GM15510 (cell line): ENCODE measurements around the gene MCRIP1.

ENCODE experiments used
- POLR2A ChIP-seq: IDR thresholded peaks from 3 replicates; pipeline ENCODE4 v1.6.1; 2011; ENCODE audit warnings: borderline replicate concordance; ENCODE audit not compliant: insufficient read length; ENCODE audit errors: extremely low read depth

The MCRIP1 gene

DNA sequence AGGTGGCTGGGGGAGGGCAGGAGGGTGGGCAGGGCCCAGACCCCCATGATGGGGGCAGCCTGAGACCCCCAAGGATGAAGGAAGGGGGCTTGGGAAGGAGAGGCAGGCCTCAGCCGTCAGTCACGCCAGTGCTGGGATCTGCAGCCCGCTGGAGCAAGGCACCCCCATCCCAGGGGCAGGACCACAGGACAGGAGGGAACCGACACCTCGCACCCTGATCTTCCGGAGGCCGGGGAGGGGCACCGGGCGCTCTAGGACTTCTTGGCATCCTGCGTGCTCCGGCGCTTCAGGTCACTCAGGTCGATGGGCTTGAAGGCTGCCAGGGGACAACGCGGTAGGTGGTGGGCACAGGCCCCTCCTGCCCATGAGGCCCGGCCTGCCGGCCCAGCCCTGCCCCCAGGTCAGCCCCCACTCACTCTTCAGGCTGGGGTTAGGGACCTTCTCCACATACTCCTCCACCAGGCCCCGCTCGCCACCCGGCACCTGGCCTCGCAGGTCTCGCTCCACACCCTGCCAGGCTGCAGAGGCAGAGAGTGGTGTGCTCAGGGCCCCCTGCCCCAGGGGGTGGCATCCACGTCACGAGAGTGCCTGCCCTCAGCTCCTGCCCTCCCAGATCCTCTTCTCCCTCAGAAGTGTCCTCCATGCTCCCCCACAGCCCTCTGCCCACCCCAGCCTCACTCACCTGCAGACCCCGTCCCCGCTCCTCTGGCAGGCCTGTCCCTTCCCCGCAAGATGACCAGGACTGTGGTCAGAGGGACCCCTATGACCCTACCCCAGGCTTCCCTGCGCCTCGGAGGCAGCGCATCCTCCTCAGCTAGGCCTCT is 9.9 kb downstream of the MCRIP1 start:
- TF ChIP-seq POLR2A: no peak

DNA sequence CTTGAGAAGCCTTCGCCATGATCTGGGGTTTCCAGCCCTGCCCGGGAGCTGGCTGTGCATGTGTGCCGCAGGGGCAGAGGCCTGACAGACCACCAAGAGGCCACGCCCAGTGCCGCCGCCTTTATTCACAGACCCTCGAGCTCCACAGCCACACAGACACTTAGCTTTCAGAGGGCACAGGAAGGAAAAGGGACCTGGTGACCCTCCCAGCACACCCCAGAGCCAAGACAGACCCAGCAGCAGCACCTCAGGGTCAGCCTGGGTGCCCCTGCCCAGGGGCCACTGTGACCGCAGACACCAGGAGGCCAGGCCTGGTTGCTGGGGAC is 10.8 kb downstream of the MCRIP1 start:
- TF ChIP-seq POLR2A: no peak

DNA sequence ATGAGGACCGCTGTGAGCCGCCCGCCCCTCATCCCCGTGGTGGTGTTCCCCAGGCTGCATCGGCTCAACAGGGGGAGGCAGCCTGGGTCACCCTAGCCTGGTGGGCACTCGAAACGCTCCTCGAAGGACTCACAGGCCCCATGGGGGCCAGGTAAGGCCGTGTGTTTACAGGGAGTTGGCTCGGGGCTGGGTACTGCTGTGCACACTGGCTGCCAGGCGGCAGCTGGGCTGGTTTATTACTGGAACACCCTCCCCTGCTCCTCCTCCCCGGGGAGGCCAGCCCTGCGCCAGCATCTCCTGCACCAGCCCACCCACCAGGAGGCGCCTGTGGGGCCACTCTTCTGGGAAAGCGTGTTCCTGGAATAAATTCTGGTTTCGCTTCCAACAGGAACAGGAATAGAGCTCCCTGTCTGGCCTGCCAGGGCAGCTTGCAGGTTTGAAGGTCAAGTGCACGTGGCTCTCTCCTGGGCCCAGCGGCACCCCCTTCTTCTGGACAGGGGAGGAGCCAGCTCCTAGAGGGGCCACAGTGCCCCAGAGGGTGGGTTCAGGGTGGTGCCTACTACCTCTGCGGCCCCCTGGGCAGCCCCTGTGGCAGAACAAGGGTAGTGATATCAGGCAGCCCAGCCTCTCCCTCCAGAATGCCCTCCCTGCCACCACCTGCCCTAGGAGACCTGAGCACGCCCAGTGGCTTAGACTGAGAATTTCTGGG is 11.3 kb downstream of the MCRIP1 start:
- TF ChIP-seq POLR2A: no peak

DNA sequence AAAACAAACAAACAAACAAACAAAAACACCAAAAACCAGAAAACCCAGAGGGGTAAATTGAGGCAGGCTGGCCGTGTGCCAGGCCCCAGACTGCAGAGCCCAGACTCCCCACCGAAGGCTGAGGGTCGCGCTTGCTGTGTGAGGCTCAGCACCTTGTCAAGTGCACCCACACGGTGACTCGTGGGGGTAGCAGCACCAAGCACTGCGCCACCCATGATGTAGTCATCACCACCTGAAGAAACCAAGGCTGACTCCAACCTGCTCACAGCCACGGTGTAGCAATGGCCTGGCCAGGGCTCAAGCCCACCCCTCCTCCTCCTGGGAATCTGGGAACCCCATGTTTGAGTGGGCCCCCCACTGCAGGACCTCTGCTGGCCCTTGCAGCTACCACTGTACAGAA is 11.9 kb downstream of the MCRIP1 start:
- TF ChIP-seq POLR2A: no peak

DNA sequence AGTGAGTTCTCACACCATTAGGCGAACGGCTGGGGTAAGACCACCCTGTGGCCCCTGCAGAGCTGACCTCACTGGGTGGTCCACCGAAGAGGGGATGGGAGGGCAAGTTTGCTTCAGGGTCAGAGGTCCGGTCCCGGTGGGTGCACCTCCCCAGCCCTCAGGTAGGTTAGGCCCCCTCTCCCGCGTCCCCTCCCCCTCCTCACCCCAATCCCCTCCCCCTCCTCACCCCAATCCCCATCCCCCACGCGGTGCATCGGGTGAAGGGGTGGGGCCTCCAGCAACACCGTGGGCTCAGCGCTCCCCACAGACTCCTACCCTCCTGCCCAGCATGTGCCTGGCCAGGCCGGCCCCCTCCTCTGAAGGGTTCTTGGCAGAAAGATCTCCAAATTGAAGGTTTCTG is 13.4 kb downstream of the MCRIP1 start:
- no peak for TF ChIP-seq POLR2A

DNA sequence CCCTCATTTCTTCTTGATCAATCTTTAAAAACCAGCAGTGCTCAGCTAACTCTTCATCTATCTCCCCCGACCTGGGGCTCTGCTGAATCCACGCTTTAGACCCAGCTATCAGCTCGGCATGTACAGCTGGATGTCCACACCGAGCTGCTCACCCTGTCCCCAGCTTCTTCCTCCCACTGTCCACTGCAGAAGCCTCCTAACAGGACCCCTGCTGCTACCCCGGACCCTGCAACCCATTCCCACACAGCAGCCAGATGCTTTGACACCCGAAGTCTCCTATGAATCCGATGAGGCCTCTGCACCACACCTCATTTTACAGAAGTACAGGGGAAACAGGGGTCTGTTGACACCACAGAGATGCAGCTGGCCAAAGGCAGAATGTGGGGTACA is 15.3 kb downstream of the MCRIP1 start:
- no peak for TF ChIP-seq POLR2A

DNA sequence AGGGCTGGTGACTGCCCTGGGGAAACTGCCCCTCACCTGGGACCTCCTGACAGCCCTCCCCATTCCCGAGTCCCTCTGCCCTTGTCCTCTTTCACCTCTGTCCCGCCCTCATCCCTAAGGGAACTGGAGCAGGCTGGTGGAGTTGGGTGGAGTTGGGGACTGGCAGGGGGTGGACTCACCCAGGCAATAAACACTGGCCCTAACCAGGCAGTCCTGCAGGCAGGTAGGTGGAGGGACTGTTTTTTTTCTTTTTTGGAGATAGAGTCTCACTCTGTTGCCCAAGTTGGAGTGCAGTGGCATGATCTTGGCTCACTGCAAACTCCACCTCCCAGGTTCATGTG is 17.5 kb downstream of the MCRIP1 start:
- TF ChIP-seq POLR2A: no peak

DNA sequence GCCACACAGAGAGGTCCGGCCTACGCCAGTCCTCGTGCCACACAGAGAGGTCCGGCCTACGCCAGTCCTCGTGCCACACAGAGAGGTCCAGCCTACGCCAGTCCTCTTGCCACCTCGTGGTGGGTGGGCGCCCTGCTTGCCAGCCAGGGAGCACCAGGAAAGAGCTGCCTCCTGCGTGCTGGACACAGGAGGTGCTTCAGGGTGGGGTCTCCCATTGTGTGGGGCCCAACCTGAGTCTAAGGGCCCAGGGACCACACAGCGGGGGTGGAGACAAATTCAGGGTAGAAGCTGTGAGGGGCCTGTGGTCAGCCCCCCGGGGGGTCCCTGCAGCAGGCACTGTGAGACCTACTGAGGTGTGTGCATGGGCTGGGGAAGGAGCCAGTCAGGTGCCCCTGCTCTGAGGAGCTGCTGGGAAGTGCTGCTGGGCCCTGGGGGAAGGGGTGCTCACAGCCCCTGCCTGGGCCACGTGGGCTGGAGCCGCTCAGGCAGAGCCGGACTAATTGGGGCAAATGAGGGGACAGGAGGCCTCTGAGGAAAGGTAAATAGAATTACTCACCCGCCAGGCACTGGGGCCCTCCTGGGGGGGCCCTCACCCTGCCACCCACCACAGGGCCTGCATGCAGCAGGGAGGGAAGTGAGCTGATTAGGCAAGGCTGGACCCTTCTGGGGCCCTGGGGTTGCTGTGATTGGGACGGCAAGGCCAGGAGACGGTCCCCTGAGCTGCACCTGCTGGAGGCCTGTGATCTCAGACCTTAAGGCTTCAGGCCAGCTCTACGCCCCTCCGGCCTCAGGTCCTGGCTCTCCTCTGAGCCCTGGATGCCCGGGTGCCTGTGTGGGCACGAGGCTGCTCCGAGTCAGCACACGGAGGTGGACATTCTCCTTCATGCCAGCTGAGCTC is 18.1 kb downstream of the MCRIP1 start:
- TF ChIP-seq POLR2A: no peak

DNA sequence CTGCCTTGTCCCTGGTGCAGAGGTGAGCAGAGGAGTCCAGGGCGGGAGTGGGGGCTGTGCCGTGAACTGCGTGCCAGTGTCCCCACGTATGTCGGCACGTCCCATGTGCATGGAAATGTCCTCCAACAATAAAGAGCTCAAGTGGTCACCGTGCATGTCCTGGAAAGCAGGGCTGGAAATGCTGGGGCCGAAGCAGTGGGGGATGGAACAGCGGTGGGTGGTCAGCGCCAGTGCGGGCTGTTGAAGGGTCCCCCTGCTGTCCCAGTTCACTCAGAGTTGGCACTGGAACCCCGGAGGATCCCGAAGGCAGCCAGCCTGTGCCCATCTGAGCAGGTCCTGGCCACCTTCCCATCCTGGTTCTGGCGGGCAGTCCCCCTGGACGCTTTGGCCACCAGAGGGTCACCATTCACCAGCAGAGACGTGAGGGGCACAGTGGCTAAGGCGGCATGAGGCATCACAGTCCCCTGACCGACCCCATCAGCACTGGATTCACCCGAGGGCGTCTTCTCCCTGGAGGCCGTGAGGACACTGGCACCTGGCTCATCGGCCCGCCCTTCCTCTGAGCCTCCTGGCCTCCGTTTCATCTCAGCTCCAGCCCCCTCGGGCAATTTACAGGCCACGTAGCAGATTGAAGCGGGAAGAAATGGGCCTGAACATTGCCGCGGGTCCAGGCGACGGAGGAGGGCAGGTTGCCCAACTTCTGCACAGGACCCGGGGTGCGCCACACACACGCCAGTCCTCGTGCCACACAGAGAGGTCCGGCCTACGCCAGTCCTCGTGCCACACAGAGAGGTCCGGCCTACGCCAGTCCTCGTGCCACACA is 19.0 kb downstream of the MCRIP1 start:
- no peak for TF ChIP-seq POLR2A

DNA sequence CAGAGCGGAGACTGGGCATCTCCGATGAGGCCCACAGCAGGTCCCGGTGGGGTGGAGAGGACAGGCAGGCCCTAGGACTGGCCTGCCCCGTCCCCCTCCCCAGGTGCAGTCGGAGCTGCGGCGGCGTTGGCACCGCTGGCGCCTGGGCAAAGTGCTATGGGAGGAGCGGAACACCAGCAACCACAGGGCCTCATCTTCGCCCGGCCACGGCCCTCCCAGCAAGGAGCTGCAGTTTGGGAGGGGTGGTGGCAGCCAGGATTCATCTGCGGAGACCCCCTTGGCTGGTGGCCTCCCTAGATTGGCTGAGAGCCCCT is 19.8 kb downstream of the MCRIP1 start:
- no peak for TF ChIP-seq POLR2A

DNA sequence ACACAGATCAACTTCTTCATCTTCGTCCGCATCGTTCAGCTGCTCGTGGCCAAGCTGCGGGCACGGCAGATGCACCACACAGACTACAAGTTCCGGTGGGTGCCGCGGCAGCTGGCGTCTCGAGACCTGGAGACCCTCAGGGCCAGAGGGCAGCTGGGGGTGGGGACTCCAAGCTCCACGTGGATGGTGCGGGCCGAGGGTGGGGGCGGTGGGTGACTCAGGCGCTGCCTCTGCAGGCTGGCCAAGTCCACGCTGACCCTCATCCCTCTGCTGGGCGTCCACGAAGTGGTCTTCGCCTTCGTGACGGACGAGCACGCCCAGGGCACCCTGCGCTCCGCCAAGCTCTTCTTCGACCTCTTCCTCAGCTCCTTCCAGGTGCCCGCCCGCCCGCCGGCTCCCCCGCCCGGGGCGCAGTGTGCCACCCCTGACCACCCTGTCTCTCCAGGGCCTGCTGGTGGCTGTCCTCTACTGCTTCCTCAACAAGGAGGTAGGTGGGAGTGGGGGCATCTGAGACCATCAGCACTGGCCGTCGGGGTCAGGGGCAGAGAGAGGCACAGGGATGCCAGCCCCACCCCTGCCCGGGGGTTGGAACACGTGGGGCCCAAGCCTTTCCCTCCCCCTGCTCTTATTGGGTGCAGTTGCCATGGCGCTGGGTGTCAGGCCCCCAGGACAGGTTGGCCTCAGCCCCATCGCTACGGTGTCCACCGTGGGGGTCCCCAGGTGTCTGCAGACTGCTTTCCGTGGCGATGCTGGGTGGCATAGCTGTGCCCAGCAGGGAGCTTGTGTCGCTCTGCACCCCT is 20.3 kb downstream of the MCRIP1 start:
- no peak for TF ChIP-seq POLR2A

DNA sequence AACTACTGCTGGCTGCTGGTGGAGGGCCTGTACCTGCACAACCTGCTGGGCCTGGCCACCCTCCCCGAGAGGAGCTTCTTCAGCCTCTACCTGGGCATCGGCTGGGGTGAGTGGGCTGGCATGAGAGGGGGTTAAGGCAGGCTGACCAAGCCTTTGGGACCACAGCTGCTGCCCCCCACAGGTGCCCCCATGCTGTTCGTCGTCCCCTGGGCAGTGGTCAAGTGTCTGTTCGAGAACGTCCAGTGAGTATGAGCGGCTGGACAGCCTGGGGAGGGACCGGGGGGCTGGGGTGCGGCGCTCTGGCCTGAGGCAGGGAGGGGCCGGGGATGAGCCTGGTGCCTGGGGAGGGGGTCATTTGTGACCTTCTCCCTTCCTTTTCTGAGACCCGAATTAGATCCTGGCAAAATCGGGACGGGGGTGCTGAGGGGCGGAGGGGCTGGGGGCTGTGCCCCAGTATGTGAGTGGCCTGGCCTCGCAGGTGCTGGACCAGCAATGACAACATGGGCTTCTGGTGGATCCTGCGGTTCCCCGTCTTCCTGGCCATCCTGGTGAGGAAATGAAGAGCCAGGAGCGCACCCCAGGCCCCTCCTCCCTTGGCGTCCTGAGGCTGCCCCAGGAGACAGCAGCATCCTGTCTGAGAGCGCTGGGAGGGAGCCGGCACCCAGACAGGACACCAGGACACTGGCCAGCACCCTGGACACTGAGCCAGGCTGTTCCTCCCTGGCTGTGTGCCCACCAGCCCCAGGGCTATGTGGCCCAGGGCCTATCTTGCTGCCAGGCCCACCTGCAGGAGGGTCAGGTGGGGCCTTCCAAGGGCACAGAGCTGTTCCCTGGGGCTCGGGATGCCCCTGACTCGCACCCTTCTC is 21.2 kb downstream of the MCRIP1 start:
- TF ChIP-seq POLR2A: no peak
